DMS 273 treated with DMSO at 0.1 percent for 48 hours (cell line): ENCODE measurements around the gene CDK14.
A peak's percentile ranks its signal among the peaks of the same experiment; 100 is the strongest.
"Not testable (repeated sequence)": the region's sequence is repeated elsewhere in the genome, so short reads cannot be mapped to it uniquely, and the experiment has no call there.

ENCODE experiments used
- DNase-seq: peaks from one replicate; lab custom pipeline; 2025; lab: John Stamatoyannopoulos, UW

Gene CDK14

DNA sequence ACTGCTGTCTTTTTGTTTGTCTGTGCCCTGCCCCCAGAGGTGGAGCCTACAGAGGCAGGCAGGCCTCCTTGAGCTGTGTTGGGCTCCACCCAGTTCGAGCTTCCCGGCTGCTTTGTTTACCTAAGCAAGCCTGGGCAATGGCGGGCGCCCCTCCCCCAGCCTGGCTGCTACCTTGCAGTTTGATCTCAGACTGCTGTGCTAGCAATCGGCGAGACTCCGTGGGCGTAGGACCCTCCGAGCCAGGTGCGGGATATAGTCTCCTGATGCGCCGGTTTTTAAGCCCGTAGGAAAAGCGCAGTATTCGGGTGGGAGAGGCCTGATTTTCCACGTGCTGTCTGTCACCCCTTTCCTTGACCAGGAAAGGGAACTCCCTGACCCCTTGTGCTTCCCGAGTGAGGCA is 43.6 kb downstream of the CDK14 start:
- DNase-seq = not testable (repeated sequence)

DNA sequence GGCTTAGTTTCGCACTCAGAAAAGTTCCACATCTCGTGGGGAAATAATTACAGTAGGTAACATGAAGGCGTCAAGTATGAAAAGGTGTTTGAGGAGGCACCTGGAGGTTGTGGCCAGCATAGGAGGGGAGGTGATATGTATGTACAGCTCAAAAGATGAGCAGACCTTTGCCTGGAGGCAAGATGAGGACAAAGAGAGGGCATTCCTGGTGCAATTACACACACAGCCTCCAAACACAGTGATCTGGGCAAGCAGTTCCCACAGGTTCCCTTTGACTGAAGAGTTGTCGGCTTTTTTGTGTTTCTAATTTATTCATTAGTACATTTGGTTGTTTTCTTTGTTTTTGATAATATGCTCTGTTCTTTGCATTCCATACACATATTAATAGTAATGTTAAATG is 46.9 kb downstream of the CDK14 start:
- DNase-seq = no peak

DNA sequence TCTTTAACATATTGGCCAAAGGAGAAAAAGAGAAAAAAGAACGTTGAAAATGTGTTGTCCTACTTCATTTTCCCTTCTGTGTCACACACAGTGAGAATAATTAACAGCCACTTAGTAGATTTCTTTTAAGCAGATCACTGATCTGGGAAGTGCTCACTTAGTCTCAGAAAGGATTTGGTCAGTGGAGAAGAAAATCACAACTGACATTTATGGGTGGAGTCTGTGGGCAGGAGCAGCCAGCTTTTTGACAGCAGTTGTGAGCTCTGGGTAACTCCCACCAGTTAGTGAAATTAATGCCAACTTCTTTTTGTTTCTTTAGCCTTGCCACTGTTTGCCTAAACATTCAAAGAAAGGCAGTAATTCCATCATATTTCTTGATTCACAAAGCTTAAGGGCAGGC is 49.7 kb downstream of the CDK14 start:
- no peak for DNase-seq

DNA sequence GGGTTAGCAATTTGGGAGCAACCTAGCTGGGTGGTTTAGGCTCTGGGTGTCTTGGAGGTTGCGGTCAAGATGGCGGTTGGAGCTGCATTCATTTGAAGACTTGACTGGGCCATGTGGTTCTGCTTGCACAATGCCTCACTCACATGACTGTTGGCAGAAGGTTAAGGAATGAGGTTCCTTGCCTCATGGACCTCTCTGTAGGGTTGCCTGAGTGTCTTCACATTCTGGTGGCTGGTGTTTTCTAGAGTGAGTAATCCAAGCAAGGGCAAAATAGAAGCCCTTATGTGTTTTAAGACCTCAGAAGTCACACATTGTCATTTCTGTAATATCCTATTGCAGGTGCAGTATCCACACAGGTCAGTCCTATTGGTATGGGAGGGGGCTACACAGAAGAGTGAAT is 52.0 kb downstream of the CDK14 start:
- no peak for DNase-seq

DNA sequence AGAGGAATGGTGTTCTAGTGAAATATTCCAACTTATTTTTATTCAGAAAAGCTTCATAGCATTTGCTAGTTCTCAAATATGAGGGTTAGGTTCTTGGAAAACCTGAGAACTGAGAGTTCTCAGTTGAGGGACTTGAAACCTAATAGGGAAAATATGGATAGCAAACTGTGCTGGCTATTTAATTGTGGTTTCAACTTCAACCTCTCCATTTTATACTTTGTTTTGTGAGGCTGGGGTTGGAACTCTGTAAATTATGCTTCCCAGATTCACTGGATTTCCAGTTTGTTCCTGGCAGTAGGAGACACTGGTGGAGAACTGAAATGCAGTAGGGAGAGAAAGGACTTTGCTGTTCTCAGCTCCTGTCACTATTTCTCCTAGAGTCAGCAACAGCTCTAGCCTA is 52.7 kb downstream of the CDK14 start:
- no peak for DNase-seq

DNA sequence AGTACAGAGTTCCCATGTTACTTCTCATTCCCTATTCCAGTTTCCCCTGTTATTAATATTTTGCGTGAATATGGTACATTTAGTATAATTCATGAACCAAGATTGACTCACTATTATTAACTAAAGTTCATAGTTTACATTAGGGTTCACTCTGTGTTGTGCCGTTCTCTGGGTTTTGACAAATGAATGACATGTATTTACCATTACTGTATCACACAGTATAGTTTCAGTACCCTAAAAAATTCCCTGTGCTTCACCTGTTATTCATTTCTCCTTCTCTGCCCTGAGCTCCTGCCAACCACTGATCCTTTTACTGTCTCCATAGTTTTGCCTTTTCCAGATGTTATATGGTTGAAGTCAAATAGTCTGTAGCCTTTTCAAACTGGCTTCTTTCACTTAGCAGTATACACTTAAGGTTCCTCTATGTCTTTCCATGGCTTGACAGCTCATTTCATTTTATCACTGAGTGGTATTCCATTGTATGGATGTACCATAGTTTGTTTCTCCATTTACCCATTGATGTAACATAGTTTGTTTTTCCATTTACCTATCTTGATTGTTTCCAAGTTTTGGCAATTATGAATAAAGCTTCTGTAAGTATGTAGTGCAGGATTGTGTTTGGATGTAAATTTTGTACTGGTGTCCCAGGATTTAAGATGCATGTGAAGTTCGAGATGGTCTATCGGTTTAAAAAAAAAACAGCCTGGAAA is 58.8 kb downstream of the CDK14 start:
- DNase-seq = no peak

DNA sequence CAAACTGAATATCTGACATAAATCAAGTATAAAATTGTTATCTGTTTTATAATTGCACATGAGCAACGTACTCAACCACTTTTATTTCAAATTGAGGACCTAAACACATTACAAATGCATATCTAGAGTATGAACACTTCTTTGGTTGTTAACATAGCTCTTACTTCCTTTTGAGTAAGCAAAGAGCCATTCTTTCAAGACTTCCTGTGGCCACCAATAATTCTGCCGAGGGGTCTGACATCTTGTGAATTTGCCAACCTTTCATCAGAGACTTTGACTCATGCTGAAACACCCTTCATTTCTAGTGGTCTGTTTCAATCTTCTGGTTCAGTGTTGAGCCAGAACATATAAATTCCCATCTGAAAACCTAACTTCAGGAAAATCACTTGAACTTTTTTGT is 59.4 kb downstream of the CDK14 start:
- no peak for DNase-seq

DNA sequence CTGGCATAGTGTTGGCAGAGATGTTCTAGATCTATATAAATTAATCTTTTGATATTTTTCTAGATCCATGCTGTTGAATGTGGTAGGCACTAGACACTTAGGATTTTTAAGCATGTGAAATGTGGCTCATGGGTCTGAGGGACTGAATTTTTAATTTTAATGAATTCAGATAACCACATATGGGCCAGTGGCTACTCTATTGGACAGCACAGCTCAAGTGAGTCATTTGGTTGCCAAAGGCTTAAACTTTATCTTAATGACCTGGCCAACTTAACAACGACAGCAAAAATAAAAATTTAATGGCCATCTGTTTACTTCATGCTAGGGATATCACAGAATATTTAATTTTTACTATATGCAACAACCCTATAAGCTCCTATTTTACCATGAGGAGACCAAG is 61.4 kb downstream of the CDK14 start:
- no peak for DNase-seq

DNA sequence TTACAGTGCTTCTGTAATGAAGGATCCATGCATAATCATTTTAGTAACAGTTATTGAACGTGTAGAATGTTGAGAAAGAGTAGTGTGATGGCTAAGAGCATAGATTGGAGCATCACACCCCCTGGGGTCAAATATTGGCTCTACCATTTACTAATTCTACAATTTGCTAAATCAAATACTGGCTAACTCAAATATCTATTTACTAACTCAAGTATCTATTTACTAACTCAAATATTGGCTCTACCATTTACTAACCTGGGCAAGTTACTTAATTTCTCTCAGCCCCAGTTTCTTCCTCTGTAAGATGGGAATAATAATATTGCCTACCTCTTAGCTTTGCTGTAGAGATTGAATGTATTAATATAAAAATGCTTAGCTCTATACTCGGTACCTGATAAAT is 64.0 kb downstream of the CDK14 start:
- no peak for DNase-seq

DNA sequence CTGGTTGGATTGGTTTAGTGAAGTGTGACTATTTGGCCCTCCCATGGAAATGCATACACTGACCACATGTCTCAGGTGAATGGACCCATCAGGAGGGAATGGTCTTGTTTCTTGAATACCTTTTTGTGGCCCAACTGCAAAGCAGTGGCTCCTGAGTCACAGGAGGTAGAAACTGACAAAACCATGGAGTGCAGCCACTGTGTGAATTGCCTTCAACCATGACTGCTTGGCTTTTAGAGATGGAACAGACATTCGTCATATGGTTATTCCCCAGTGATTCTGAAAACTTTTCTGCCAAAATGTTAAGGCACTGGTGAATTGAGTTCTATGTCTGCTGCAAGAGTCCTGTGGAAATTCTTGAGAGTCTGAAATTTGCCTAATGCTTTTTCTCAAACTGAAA is 64.7 kb downstream of the CDK14 start:
- no peak for DNase-seq

DNA sequence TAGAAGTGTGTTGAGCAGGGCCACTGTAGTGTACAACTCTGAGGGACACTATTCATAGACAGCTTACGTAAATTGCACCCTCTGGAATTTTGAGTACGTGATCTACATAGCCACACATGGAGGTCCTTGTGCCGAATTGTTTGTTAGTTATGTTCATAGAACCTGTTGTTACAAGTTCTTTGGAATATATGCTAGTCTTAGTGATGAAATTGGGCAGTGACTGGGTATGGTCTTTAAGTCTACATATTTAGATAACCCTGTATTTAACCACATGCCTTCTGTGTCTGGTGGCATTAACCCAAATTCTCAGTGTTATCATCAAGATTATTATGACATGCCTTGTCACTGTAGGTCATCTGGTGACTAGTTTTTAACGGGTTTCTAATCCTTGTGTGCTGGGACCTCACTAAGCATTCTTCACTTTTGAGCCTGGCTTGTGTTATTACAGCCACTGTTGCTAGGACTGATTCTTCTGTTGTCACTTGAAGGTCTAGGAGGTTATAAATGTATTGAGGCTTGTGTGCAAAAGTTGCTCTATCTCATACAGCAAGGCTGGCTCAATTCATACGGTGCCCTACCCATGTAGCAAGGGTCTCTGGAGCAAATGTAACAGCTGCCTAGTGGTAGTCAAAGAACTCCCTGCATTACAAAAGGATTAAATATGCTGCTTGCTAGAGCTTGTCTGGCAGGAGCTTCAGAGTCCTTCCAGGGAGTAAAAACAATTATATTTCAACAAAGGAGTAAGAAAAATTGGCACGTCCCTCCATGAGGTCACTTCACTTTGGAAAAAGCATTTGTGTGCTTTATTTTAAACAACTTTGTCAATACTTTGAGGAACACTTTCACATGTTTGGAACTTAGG is 65.4 kb downstream of the CDK14 start:
- no peak for DNase-seq

DNA sequence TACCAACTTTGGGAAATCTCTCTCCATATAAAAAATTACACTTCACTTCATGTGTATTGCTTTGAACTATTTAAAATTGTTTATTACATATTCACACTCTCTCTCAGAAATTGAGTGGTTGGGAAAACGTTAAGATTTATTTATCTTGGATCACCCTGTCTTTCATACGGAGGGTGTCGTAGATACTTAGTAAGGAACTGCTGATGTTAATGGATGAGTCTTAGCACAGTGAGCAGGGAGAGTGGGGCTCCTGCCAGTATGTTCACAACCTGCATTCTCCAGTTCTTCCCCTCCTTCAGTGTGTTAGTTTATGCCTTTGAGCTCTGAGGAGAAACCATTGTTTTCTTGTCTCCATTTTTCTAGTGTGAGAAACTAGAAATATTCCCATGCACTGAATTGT is 67.1 kb downstream of the CDK14 start:
- DNase-seq = no peak

DNA sequence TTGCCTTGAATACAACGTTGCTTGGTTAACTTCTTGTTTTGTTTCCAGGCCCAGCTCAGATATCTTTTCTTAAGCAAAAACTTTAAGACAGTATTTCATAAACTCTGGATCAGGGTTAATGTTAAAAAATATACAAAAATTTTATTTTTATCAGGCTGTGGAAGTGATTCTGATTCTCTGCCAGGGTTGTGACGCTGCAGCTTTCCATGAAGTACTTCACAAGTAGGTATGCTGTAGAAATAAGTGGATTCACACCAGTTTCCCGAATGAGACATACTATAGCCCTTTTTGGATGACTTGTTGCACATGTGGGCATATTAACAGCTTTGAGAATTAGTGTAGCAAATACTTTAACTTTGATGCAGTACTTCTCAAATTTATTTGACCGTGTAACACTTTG is 70.1 kb downstream of the CDK14 start:
- DNase-seq = no peak

DNA sequence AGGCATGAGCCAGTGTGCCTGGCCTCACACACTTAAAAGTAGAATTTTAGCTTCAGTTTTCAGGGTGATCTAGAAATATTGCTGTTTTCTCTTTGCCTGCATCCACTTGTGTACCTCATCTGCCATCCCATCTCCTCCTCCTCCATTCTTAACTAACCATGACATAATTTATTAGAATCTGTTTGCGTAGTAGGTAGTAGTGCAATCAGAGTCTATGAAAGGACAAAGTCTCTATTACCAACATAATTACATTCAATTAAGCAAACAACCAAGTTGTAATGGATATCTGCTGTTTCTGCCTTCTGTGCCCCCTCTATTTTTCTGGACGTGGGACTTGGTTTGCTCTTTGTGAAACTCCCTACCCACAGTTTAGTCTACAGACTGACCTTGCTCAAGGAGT is 72.9 kb downstream of the CDK14 start:
- no peak for DNase-seq

DNA sequence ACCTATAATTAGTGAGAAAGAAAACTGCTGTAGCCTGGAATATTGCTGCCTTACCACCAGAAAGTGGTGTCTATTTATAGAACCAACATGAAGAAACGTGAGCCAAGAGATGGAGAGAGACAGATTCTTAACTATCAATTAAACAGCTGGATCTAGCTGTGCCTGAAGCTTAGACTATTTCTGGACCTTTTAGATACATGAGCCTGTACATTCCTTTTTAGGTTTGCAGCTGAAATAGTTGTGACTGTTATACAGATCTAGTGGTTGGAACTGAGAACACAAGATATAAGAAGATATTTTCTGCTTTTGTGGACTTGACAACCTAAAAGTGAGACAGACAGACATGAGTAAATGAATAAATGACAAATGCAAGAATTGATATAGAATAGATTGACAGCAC is 73.4 kb downstream of the CDK14 start:
- DNase-seq = no peak

DNA sequence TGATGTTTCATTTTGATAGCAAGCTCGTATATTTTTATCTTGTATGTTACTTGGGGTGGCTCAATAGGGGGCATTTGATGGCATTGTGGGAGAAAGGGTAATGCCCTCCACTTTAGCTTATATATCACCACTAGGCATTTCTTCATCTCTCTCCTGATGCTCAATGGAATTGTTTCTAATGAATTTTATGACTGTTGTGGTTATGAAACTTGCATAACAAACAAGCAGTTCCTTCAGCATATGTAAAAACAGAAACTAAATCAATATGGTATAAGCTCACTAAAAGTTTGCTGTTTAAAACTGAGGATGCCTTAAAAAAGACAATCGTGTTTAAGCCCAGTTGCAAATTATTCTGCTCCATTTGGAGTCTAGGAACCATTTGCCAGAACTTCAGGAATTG is 75.5 kb downstream of the CDK14 start:
- no peak for DNase-seq

DNA sequence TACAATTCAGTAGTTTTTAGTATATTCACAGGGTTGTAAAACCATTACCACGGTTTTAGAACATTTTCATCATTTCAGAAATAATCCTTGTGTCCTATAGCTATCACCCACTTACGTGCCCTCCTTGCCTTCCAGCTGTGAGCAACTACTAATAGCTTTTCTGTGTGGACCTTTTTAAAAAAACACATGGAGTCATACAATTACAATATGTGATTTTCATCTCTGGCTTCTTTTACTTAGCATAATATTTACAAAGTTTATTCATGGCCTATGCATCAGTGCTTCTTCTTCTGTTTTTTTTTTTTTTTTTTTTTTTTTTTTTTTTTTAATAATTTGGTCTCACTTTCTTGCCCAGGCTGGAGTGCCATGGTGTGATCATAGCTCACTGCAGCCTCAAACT is 76.1 kb downstream of the CDK14 start:
- DNase-seq = no peak

DNA sequence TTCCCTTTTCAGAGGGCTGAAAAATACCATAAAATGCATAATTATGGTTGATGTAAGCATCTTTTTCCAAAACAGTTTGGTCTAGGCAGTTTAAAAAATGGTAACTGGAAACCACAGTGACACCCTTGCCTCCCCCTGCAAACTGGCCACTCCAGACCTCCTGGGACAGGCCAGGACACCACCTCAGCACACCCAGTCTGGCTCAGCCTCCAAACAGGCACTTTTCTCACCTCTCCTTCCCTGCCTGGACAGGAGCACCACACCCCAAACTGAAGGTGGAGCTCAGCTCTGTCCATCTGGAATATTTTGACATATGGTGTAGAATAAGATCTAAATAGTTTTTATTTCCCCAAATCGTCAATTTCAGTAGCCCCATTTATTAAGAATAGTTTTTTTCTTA is 78.5 kb downstream of the CDK14 start:
- no peak for DNase-seq

DNA sequence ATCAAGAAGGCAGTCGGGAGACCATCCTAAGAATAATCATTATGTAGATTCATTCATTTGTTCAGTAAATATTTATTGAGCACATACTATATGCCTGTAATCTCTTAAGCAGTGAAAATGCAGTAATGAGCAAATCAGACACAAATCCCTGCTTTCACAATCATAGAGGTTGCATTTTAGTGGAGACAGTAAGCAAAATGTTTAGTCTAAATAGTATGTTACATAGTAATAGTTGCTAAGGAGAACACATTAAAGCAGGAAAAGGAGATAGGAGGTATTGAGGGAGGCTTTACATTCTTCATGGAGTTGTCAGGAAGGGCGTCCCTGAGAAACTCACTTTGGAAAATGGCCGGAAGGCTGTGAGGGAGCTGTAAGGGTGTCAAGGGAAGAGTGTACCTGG is 79.9 kb downstream of the CDK14 start:
- DNase-seq = no peak

DNA sequence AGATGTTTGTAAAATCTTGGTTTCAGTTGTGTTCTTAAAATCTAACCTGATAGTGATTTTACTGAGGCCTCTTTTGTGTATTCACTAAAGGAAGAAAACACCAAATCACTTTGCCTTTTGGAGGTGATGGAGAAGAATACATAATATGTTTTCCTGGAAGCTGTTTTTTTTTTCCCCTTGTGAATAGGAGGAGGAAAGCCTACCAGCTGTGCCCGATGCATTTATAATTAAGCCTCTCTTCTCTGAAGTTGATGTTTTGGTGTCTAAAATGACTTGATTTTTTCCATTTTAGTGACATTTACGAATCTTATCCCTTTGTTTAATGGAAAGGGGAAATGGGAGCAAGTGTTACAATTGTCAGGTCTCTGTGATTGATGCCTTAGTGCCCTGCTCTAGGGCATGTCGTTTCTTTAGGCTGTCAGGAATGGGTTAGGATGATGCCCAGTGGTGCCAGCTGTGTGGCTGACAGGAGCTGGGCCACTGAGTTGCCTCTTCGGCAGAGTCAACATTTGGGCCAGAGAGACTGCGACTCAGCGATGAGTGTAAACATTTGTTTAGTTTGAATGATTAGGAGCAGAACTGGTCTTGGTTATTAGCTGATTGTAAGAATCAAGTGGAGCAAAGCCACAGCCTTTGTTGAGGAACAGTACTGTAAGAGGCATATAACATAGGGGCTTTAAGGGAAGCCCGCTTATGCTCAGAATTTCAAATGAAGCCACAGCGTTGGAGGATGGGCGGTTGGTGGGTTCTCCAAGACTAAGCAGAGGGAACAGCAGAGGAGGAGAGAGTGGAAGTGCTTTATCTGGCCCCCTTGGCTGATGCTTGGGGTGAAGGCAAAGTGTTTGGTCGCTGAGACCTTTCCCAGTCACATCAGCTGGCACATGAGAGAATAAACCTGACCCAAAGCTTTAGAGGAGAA is 81.6 kb downstream of the CDK14 start:
- no peak for DNase-seq

DNA sequence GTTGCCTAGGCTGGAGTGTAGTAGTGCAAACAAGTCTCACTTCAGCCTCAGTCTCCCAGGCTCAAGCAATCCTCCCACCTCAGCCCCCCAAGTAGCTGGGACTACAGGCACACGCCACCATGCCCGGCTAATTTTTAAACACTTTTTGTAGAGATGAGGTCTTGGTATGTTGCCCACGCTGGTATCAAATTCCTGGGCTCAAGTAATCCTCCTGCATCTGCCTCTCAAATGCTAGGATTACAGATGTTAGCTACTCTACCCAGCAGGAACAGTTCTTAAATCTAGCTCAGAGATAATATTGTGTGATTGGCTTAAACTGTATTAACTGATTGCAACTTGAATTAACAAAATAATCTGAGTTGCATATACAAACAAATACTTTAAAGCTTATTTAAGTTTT is 82.9 kb downstream of the CDK14 start:
- peak; percentile 65 for DNase-seq

DNA sequence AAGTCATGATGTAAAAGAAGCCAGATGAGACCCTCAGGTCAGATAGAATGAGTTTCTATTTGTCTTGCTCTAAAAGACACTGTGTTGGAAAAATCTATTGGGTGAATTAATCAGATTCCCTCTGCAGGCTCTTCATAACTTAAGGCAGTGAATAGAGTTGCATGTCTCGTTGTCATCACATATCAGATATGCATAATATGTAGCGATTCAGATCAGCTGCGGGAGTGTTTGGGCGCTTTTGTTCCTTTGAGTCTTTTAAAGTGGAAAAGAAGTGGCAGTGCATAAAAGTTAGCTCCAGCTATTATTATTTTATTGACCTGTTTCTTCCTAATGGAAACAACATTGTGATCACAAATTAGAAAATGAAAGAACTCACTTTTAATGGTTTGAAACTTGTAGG is 84.4 kb downstream of the CDK14 start:
- no peak for DNase-seq
